GM12878 (cell line): ENCODE results near the gene TNNC2.

Experiments used
- CHD2 ChIP-seq: IDR thresholded peaks from 2 replicates; pipeline ENCODE4 v1.6.1; 2011; ENCODE audit warnings: low read depth, low read length, improper control_type of control experiment, borderline replicate concordance
- EED ChIP-seq: sonication (generic); IDR thresholded peaks from 2 replicates; pipeline ENCODE4 v1.6.1; 2016; ENCODE audit warnings: antibody characterized with exemption, low read depth
- IKZF1 ChIP-seq: fragments of 450-650 bp; conservative IDR thresholded peaks from 2 replicates; pipeline ENCODE4 v1.6.1; 2017; ENCODE audit warnings: antibody characterized with exemption, mild to moderate bottlenecking
- TF ChIP-seq, protein P1 (sequence below): IDR thresholded peaks from 2 replicates; pipeline ENCODE4 v1.6.1; 2012; ENCODE audit warnings: mild to moderate bottlenecking, low read depth, low read length
- TF ChIP-seq, protein P2 (sequence below): fragments of 450-650 bp; IDR thresholded peaks from 2 replicates; pipeline ENCODE4 v1.6.1; 2017; ENCODE audit warnings: mild to moderate bottlenecking, moderate library complexity
- TF ChIP-seq, protein P3 (sequence below), 3 experiments: IDR thresholded peaks in 2 of 3; conservative IDR thresholded peaks in 1 of 3; 2 replicates each; pipeline ENCODE4 v1.5.1; 2011; ENCODE audit warnings: low read depth in 3 of 3, low read length in 3 of 3, mild to moderate bottlenecking in 3 of 3, control low read depth in 2 of 3, moderate library complexity in 2 of 3, inconsistent platforms in 1 of 3, mixed read lengths in 1 of 3; ENCODE audit not compliant: control insufficient read depth in 2 of 3, insufficient read depth in 1 of 3; ENCODE audit errors: extremely low read depth in 1 of 3

DNA sequence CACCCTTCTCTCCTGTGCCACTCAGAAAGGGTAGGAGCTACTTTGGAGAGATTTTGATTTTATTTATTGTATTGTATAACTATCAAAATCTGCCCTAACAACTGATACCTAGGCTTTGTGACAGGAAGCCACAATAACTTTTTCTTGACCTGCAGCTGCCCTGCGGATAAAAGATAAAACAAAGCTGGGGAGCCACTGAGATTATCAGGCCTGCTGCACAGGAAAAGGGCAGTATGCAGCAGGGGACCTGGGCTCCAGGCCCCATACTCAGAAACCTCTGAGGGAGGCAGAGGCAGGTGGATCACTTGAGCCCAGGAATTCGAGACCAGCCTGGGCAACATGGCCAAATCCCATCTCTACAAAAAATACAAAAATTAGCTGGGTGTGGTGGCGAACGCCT lies 5.5 kb upstream of the TNNC2 start:
- TF ChIP-seq, protein P1, sequence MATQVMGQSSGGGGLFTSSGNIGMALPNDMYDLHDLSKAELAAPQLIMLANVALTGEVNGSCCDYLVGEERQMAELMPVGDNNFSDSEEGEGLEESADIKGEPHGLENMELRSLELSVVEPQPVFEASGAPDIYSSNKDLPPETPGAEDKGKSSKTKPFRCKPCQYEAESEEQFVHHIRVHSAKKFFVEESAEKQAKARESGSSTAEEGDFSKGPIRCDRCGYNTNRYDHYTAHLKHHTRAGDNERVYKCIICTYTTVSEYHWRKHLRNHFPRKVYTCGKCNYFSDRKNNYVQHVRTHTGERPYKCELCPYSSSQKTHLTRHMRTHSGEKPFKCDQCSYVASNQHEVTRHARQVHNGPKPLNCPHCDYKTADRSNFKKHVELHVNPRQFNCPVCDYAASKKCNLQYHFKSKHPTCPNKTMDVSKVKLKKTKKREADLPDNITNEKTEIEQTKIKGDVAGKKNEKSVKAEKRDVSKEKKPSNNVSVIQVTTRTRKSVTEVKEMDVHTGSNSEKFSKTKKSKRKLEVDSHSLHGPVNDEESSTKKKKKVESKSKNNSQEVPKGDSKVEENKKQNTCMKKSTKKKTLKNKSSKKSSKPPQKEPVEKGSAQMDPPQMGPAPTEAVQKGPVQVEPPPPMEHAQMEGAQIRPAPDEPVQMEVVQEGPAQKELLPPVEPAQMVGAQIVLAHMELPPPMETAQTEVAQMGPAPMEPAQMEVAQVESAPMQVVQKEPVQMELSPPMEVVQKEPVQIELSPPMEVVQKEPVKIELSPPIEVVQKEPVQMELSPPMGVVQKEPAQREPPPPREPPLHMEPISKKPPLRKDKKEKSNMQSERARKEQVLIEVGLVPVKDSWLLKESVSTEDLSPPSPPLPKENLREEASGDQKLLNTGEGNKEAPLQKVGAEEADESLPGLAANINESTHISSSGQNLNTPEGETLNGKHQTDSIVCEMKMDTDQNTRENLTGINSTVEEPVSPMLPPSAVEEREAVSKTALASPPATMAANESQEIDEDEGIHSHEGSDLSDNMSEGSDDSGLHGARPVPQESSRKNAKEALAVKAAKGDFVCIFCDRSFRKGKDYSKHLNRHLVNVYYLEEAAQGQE = no peak
- TF ChIP-seq IKZF1 (no peak), CHD2 (no peak), EED (no peak)
- TF ChIP-seq, protein P2, sequence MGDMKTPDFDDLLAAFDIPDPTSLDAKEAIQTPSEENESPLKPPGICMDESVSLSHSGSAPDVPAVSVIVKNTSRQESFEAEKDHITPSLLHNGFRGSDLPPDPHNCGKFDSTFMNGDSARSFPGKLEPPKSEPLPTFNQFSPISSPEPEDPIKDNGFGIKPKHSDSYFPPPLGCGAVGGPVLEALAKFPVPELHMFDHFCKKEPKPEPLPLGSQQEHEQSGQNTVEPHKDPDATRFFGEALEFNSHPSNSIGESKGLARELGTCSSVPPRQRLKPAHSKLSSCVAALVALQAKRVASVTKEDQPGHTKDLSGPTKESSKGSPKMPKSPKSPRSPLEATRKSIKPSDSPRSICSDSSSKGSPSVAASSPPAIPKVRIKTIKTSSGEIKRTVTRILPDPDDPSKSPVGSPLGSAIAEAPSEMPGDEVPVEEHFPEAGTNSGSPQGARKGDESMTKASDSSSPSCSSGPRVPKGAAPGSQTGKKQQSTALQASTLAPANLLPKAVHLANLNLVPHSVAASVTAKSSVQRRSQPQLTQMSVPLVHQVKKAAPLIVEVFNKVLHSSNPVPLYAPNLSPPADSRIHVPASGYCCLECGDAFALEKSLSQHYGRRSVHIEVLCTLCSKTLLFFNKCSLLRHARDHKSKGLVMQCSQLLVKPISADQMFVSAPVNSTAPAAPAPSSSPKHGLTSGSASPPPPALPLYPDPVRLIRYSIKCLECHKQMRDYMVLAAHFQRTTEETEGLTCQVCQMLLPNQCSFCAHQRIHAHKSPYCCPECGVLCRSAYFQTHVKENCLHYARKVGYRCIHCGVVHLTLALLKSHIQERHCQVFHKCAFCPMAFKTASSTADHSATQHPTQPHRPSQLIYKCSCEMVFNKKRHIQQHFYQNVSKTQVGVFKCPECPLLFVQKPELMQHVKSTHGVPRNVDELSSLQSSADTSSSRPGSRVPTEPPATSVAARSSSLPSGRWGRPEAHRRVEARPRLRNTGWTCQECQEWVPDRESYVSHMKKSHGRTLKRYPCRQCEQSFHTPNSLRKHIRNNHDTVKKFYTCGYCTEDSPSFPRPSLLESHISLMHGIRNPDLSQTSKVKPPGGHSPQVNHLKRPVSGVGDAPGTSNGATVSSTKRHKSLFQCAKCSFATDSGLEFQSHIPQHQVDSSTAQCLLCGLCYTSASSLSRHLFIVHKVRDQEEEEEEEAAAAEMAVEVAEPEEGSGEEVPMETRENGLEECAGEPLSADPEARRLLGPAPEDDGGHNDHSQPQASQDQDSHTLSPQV = no peak
- TF ChIP-seq, protein P3, sequence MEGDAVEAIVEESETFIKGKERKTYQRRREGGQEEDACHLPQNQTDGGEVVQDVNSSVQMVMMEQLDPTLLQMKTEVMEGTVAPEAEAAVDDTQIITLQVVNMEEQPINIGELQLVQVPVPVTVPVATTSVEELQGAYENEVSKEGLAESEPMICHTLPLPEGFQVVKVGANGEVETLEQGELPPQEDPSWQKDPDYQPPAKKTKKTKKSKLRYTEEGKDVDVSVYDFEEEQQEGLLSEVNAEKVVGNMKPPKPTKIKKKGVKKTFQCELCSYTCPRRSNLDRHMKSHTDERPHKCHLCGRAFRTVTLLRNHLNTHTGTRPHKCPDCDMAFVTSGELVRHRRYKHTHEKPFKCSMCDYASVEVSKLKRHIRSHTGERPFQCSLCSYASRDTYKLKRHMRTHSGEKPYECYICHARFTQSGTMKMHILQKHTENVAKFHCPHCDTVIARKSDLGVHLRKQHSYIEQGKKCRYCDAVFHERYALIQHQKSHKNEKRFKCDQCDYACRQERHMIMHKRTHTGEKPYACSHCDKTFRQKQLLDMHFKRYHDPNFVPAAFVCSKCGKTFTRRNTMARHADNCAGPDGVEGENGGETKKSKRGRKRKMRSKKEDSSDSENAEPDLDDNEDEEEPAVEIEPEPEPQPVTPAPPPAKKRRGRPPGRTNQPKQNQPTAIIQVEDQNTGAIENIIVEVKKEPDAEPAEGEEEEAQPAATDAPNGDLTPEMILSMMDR (IDR thresholded peaks at IDR 0.05 in 2 of 3, conservative IDR thresholded peaks at IDR 0.05 in 1 of 3; ENCODE audit: control insufficient read depth in 2 of 3, extremely low read depth in 1 of 3, insufficient read depth in 1 of 3, low read depth in 3 of 3, low read length in 3 of 3) = no peak
